HG03469 (cell line): ENCODE results near the gene DMXL1.
"Not testable (repeated sequence)": the region's sequence is repeated elsewhere in the genome, so short reads cannot be mapped to it uniquely, and the experiment has no call there.

Source experiments
- ATAC-seq: cut with Tn5 transposase; IDR thresholded peaks from one replicate; pipeline ENCODE4 v1.9.1; 2021; ENCODE audit warnings: mild to moderate bottlenecking, moderate library complexity, moderate number of reproducible peaks; ENCODE audit not compliant: unreplicated experiment

DMXL1 gene

GRCh38 chr5:119200795-119201194 lies 129.9 kb downstream of the DMXL1 start:
- ATAC-seq: no peak

- ATAC-seq: no peak
Observed at GRCh38 chr5:119207105-119207504, 136.2 kb downstream of the DMXL1 start.

GRCh38 chr5:119212026-119212425 lies 141.1 kb downstream of the DMXL1 start:
- ATAC-seq: no peak

GRCh38 chr5:119212676-119213075 lies 141.8 kb downstream of the DMXL1 start:
- no peak for ATAC-seq

GRCh38 chr5:119217183-119217582 lies 146.3 kb downstream of the DMXL1 start:
- no peak for ATAC-seq

- no peak for ATAC-seq
Observed at GRCh38 chr5:119218830-119219782, 148.2 kb downstream of the DMXL1 start.

- peak; percentile 89 for ATAC-seq
Observed at GRCh38 chr5:119220576-119221197, 149.8 kb downstream of the DMXL1 start.

- ATAC-seq: no peak
Observed at GRCh38 chr5:119221330-119221729, 150.4 kb downstream of the DMXL1 start.

- no peak for ATAC-seq
Observed at GRCh38 chr5:119229950-119230349, 159.1 kb downstream of the DMXL1 start.

GRCh38 chr5:119238265-119239118 lies 167.6 kb downstream of the DMXL1 start:
- no peak for ATAC-seq

- ATAC-seq: no peak
Observed at GRCh38 chr5:119239119-119239417, 168.2 kb downstream of the DMXL1 start.

GRCh38 chr5:119239826-119240225 lies 168.9 kb downstream of the DMXL1 start:
- not testable (repeated sequence) for ATAC-seq

- ATAC-seq: no peak
Observed at GRCh38 chr5:119243888-119244287, 173.0 kb downstream of the DMXL1 start.

- no peak for ATAC-seq
Observed at GRCh38 chr5:119250946-119251901, 180.3 kb downstream of the DMXL1 start.

- no peak for ATAC-seq
Observed at GRCh38 chr5:119255571-119256356, 184.9 kb downstream of the DMXL1 start.

- ATAC-seq: no peak
Observed at GRCh38 chr5:119257613-119258012, 186.7 kb downstream of the DMXL1 start.

GRCh38 chr5:119263639-119264038 lies 192.8 kb downstream of the DMXL1 start:
- ATAC-seq: no peak

- ATAC-seq: no peak
Observed at GRCh38 chr5:119264186-119264585, 193.3 kb downstream of the DMXL1 start.

- ATAC-seq: peak; percentile 57
Observed at GRCh38 chr5:119267958-119268386, 197.1 kb downstream of the DMXL1 start.
